Lower lobe of right lung (tissue), 2 donors: ENCODE measurements around the gene ASB3. TPM values are rescaled to one million over a fixed set of nuclear protein-coding genes. Genes with fewer than 3 reads are reported as not detected.

Experiments used
- ATAC-seq, 2 donors: fragments of 200-7000 bp; cut with Tn5 transposase; one replicate each; pipeline ENCODE4 v1.9.1; 2020 to 2022; ENCODE audit warnings: mild to moderate bottlenecking in 2 of 2, moderate library complexity in 2 of 2
- DNase-seq: peaks from one replicate; pipeline ENCODE4 v3.0.0-alpha.2; 2020
- H3K27ac ChIP-seq: fragments of 200-600 bp; one replicate; pipeline ENCODE4 v1.8.0; 2022
- H3K27me3 ChIP-seq: fragments of 200-600 bp; one replicate; pipeline ENCODE4 v1.8.0; 2022; ENCODE audit warnings: low read depth
- H3K36me3 ChIP-seq: fragments of 200-600 bp; one replicate; pipeline ENCODE4 v1.8.0; 2022; ENCODE audit warnings: mild to moderate bottlenecking
- H3K4me1 ChIP-seq: fragments of 200-600 bp; one replicate; pipeline ENCODE4 v1.8.0; 2022
- H3K4me3 ChIP-seq: fragments of 200-600 bp; one replicate; pipeline ENCODE4 v1.8.0; 2022; ENCODE audit warnings: mild to moderate bottlenecking
- H3K9me3 ChIP-seq: fragments of 200-600 bp; one replicate; pipeline ENCODE4 v1.8.0; 2022
- CTCF ChIP-seq: fragments of 200-600 bp; IDR thresholded peaks from one replicate; pipeline ENCODE4 v1.8.0; 2022; ENCODE audit warnings: antibody characterized with exemption, mild to moderate bottlenecking
- intact Hi-C: fragments of 100-400 bp; cut with DNase I; formaldehyde crosslinking; loops from one replicate; pipeline ENCODE4 v1.11.0; 2022
- total RNA-seq: library from RNA; stranded (reverse); fragmentation: NEBNext Ultra II Directional; extraction: Animal tissue kit (Norgen Biotek cat#: 25700); gene quantifications from one replicate; pipeline ENCODE4 v1.2.1, GENCODE V29; 2021
- donor health status: DM: no; HTN: yes; CAD: no; lungs with severe emphysema.

The ASB3 gene
- total RNA-seq, 1 donor from 2014 or later, result 35.0 TPM

- Histone ChIP-seq H3K27me3 (no peaks in the 10 kb centered on the region), H3K4me1 (no peaks in the 10 kb centered on the region), H3K27ac (no peak overlapping the region), H3K36me3 (no peaks in the 10 kb centered on the region), H3K9me3 (no peaks in the 10 kb centered on the region), H3K4me3 (no peak overlapping the region)
- intact Hi-C loops, result no loop called here
- DNase-seq (no peak), ATAC-seq (no peak)
- no peak for TF ChIP-seq CTCF
These were observed 150.2 kb downstream of the ASB3 start for GRCh38 chr2:53636596-53636995.

GRCh38 chr2:53636109-53636508 lies 150.6 kb downstream of the ASB3 start:
- no peak for TF ChIP-seq CTCF

GRCh38 chr2:53635694-53636093 lies 151.1 kb downstream of the ASB3 start:
- H3K4me1 ChIP-seq, result no peaks in the 10 kb centered on the region
- H3K27ac ChIP-seq, result no peak overlapping the region
- no peak for DNase-seq
- H3K4me3 ChIP-seq, result no peak overlapping the region
- H3K36me3 ChIP-seq, result no peaks in the 10 kb centered on the region
- TF ChIP-seq CTCF, result no peak
- no peaks in the 10 kb centered on the region for H3K27me3 ChIP-seq
- intact Hi-C loops, result no loop called here
- no peaks in the 10 kb centered on the region for H3K9me3 ChIP-seq
- ATAC-seq, result no peak

More at GRCh38 chr2:53636109-53636508, 150.6 kb downstream of the ASB3 start:
- no peaks in the 10 kb centered on the region for H3K36me3 ChIP-seq
- intact Hi-C loops, result no loop called here
- H3K4me1 ChIP-seq, result no peaks in the 10 kb centered on the region
- H3K4me3 ChIP-seq, result no peak overlapping the region
- no peaks in the 10 kb centered on the region for H3K27me3 ChIP-seq
- DNase-seq, result no peak
- no peak for ATAC-seq
- no peaks in the 10 kb centered on the region for H3K9me3 ChIP-seq
- H3K27ac ChIP-seq, result no peak overlapping the region

- no peak for DNase-seq
- Histone ChIP-seq H3K4me3 (no peak overlapping the region), H3K4me1 (no peaks in the 10 kb centered on the region), H3K27ac (no peak overlapping the region), H3K27me3 (no peaks in the 10 kb centered on the region), H3K36me3 (no peaks in the 10 kb centered on the region), H3K9me3 (no peaks in the 10 kb centered on the region)
- TF ChIP-seq CTCF, result no peak
- intact Hi-C loops, result no loop called here
- ATAC-seq, result no peak
These were observed 153.3 kb downstream of the ASB3 start for GRCh38 chr2:53633441-53633840.

- Histone ChIP-seq H3K27me3 (no peaks in the 10 kb centered on the region), H3K27ac (no peak overlapping the region), H3K4me1 (no peaks in the 10 kb centered on the region), H3K36me3 (no peaks in the 10 kb centered on the region), H3K9me3 (no peaks in the 10 kb centered on the region), H3K4me3 (no peak overlapping the region)
- no peak for TF ChIP-seq CTCF
- intact Hi-C loops, result no loop called here
- DNase-seq, result no peak
- ATAC-seq, result no peak
These were observed 154.0 kb downstream of the ASB3 start for GRCh38 chr2:53632714-53633113.

GRCh38 chr2:53632126-53632460 lies 154.7 kb downstream of the ASB3 start:
- TF ChIP-seq CTCF, result no peak
- no peak for DNase-seq
- Histone ChIP-seq H3K4me3 (no peak overlapping the region), H3K9me3 (no peaks in the 10 kb centered on the region), H3K27me3 (no peaks in the 10 kb centered on the region), H3K27ac (no peak overlapping the region), H3K4me1 (no peaks in the 10 kb centered on the region), H3K36me3 (no peaks in the 10 kb centered on the region)
- intact Hi-C loops, result no loop called here
- ATAC-seq, result no peak
